ENCODE data around the gene CAMSAP1.
A peak's percentile ranks its signal among the peaks of the same experiment; 100 is the strongest.

DNA sequence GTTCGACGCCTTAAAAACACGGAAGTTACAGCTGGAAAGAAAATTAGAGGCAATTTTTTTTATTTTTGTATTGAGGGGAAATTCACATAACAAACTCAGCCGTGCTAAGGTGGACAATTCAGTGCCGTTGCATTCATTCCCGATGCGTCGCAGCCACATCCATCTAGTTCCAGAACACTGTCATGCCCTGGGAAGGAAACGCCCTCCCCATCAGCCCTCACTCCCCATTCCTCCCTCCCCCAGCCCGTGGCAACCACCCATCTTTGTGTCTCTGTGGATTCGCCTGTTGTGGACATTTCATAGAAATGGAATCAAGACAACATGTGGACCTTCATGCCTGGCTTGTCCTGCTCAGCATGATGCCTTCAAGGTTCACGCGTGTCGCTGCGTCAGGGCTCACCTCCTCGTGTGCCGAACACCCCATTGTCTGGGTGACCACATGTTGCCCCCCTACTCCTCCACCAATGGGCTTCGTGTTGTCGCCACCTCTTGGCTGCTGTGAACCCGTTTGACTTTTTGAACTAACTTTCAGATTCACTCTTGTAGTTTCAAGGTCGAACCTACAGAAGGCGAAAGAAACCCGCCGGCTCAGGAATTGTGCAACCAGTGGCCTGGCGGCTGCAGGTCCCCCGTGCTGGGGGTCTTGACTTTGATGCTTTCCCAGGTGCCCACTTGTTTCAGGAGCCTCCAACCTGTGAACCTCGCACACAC lies 17.4 kb upstream of the CAMSAP1 start:
- TF ChIP-seq, protein P1, sequence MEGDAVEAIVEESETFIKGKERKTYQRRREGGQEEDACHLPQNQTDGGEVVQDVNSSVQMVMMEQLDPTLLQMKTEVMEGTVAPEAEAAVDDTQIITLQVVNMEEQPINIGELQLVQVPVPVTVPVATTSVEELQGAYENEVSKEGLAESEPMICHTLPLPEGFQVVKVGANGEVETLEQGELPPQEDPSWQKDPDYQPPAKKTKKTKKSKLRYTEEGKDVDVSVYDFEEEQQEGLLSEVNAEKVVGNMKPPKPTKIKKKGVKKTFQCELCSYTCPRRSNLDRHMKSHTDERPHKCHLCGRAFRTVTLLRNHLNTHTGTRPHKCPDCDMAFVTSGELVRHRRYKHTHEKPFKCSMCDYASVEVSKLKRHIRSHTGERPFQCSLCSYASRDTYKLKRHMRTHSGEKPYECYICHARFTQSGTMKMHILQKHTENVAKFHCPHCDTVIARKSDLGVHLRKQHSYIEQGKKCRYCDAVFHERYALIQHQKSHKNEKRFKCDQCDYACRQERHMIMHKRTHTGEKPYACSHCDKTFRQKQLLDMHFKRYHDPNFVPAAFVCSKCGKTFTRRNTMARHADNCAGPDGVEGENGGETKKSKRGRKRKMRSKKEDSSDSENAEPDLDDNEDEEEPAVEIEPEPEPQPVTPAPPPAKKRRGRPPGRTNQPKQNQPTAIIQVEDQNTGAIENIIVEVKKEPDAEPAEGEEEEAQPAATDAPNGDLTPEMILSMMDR (conservative IDR thresholded peaks at IDR 0.05; ENCODE audit: low read depth, low read length) = no peak
- TF ChIP-seq POLR2A (IDR thresholded peaks at IDR 0.05; ENCODE audit: low read depth, low read length) (no peak), BHLHE40 (IDR thresholded peaks at IDR 0.05; ENCODE audit: low read depth, low read length) (no peak), MXI1 (IDR thresholded peaks at IDR 0.05; ENCODE audit: borderline replicate concordance, low read depth, low read length) (no peak), SMC3 (IDR thresholded peaks at IDR 0.05; ENCODE audit: low read depth, low read length) (no peak), CEBPB (IDR thresholded peaks at IDR 0.05; ENCODE audit: low read depth, low read length) (0 out of 2 replicates have a peak, but pooled peaks have one; percentile 2), FOS (IDR thresholded peaks at IDR 0.05; ENCODE audit: low read depth, low read length) (no peak), MAZ (IDR thresholded peaks at IDR 0.05; ENCODE audit: borderline replicate concordance, low read depth, low read length) (no peak)

Measured in IMR-90 (cell line).